H1 (cell line): ENCODE data around the gene TNS3. TPM values are rescaled to one million over a fixed set of nuclear protein-coding genes. Genes with fewer than 3 reads are reported as not detected.

Source experiments
- CTCF ChIA-PET: fragments of 300-600 bp; sonication (Branson Sonifier 250); formaldehyde crosslinking; loops from one replicate; lab custom pipeline; 2021; ENCODE audit not compliant: partially characterized antibody; lab: Charles Lee
- POLR2A ChIA-PET: fragments of 300-600 bp; sonication (Branson Sonifier 250); formaldehyde crosslinking; loops from one replicate; lab custom pipeline; 2021; ENCODE audit warnings: inconsistent platforms; ENCODE audit not compliant: partially characterized antibody; lab: Charles Lee
- DNase-seq, 2 experiments: peaks; one replicate each; pipeline versions ENCODE4 v3.0.0 to v3.0.0-alpha.2; 2010 to 2022; ENCODE audit warnings: low spot score in 2 of 2, low read depth in 1 of 2, mixed read lengths in 1 of 2
- FAIRE-seq: peaks from 2 replicates; lab custom pipeline; 2011; peaks lifted over from hg19 to GRCh38; lab: Jason Lieb, UNC
- H2AFZ ChIP-seq: 2 replicates; pipeline ENCODE4 v1.8.1; 2012; ENCODE audit warnings: low read length, inconsistent platforms
- H2AK5ac ChIP-seq: 2 replicates; pipeline ENCODE4 v1.6.1; 2013; ENCODE audit warnings: low read depth, low read length
- H2BK120ac ChIP-seq: replicated peaks from 2 replicates; pipeline ENCODE3; 2013; ENCODE audit warnings: low read depth, low read length, inconsistent platforms
- H2BK12ac ChIP-seq: 2 replicates; pipeline ENCODE4 v1.6.1; 2013; ENCODE audit warnings: low read depth, low read length
- H2BK15ac ChIP-seq: 2 replicates; pipeline ENCODE4 v1.6.1; 2013; ENCODE audit warnings: low read length
- H2BK20ac ChIP-seq: 2 replicates; pipeline ENCODE4 v1.6.1; 2013; ENCODE audit warnings: low read length
- H2BK5ac ChIP-seq: 2 replicates; pipeline ENCODE4 v1.6.1; 2013; ENCODE audit warnings: low read depth, low read length
- H3K14ac ChIP-seq: 2 replicates; pipeline ENCODE4 v1.6.1; 2013; ENCODE audit warnings: inconsistent platforms; ENCODE audit not compliant: insufficient read length
- H3K18ac ChIP-seq: 2 replicates; pipeline ENCODE4 v1.6.1; 2013; ENCODE audit warnings: low read length; ENCODE audit errors: extremely low read depth
- H3K23ac ChIP-seq: 2 replicates; pipeline ENCODE4 v1.6.1; 2013; ENCODE audit warnings: inconsistent platforms; ENCODE audit not compliant: insufficient read length
- H3K23me2 ChIP-seq: 2 replicates; pipeline ENCODE4 v1.6.1; 2013; ENCODE audit warnings: low read depth, low read length
- H3K27ac ChIP-seq: 2 replicates; pipeline ENCODE4 v1.6.1; 2011; ENCODE audit warnings: low read depth, low read length, inconsistent platforms
- H3K27me3 ChIP-seq, 4 experiments: replicated peaks in 1 of 4; 1 replicate in 1 of 4; 2 replicates in 3 of 4; pipeline versions ENCODE4 v1.6.1 to v1.8.1; 2011 to 2013; ENCODE audit warnings: low read length in 3 of 4, mild to moderate bottlenecking in 3 of 4, inconsistent platforms in 2 of 4, mixed read lengths in 2 of 4, moderate library complexity in 1 of 4; ENCODE audit not compliant: control insufficient read depth in 3 of 4, insufficient read depth in 3 of 4; ENCODE audit errors: extremely low read depth in 1 of 4
- H3K36me3 ChIP-seq, 4 experiments: 2 replicates each; pipeline versions ENCODE4 v1.6.1 to v1.8.1; 2011 to 2013; ENCODE audit warnings: mild to moderate bottlenecking in 4 of 4, low read length in 3 of 4, moderate library complexity in 2 of 4, control low read depth in 1 of 4, inconsistent platforms in 1 of 4; ENCODE audit not compliant: insufficient read depth in 4 of 4, control insufficient read depth in 2 of 4
- H3K4ac ChIP-seq: replicated peaks from 2 replicates; pipeline ENCODE3; 2013; ENCODE audit warnings: low read length, low read depth, mixed read lengths, inconsistent platforms; ENCODE audit not compliant: insufficient read length
- H3K4me1 ChIP-seq, 4 experiments: replicated peaks in 1 of 4; 1 replicate in 1 of 4; 2 replicates in 3 of 4; pipeline versions ENCODE4 v1.6.1 to v1.8.1; 2011 to 2013; ENCODE audit warnings: low read length in 3 of 4, inconsistent platforms in 2 of 4, mixed read lengths in 1 of 4; ENCODE audit not compliant: insufficient read depth in 4 of 4, control insufficient read depth in 3 of 4
- H3K4me2 ChIP-seq, 2 experiments: 2 replicates each; pipeline versions ENCODE4 v1.6.1 to v1.8.1; 2011 to 2013; ENCODE audit warnings: low read depth in 2 of 2, low read length in 2 of 2, control low read depth in 1 of 2, inconsistent platforms in 1 of 2, mild to moderate bottlenecking in 1 of 2; ENCODE audit not compliant: insufficient read depth in 1 of 2
- H3K4me3 ChIP-seq, 4 experiments: fragments of 200-600, 300-600 bp in 1 of 4; sonication (generic), shearing (Covaris generic), sonication (Bioruptor Twin) in 1 of 4; 2 replicates each; pipeline versions ENCODE4 v1.5.1 to v1.8.1; 2011 to 2016; ENCODE audit warnings: low read length in 4 of 4, low read depth in 3 of 4, control low read depth in 2 of 4, inconsistent platforms in 2 of 4, mild to moderate bottlenecking in 2 of 4, mixed read lengths in 1 of 4, moderate library complexity in 1 of 4; ENCODE audit not compliant: insufficient read depth in 2 of 4; ENCODE audit errors: extremely low read depth in 1 of 4
- H3K56ac ChIP-seq: replicated peaks from 2 replicates; pipeline ENCODE3; 2013; ENCODE audit warnings: low read depth, mild to moderate bottlenecking, mixed read lengths, low read length, inconsistent platforms; ENCODE audit not compliant: insufficient read length
- H3K79me1 ChIP-seq: 2 replicates; pipeline ENCODE4 v1.6.1; 2013; ENCODE audit warnings: low read depth, low read length, control low read depth
- H3K79me2 ChIP-seq, 2 experiments: 2 replicates each; pipeline versions ENCODE4 v1.6.1 to v1.8.1; 2012 to 2013; ENCODE audit warnings: low read length in 2 of 2, mild to moderate bottlenecking in 2 of 2, inconsistent platforms in 1 of 2; ENCODE audit not compliant: insufficient read depth in 2 of 2, control insufficient read depth in 1 of 2
- H3K9ac ChIP-seq, 4 experiments: replicated peaks in 1 of 4; 1 replicate in 1 of 4; 2 replicates in 3 of 4; pipeline versions ENCODE4 v1.6.1 to v1.8.1; 2011 to 2013; ENCODE audit warnings: low read depth in 3 of 4, low read length in 3 of 4, control low read depth in 2 of 4, mild to moderate bottlenecking in 2 of 4, moderate library complexity in 2 of 4, inconsistent platforms in 1 of 4; ENCODE audit errors: extremely low read depth in 1 of 4
- H3K9me3 ChIP-seq, 2 experiments: 2 replicates each; pipeline versions ENCODE4 v1.6.1 to v1.8.1; 2012 to 2013; ENCODE audit warnings: mild to moderate bottlenecking in 2 of 2, moderate library complexity in 2 of 2, control low read depth in 1 of 2, inconsistent platforms in 1 of 2, low read depth in 1 of 2, low read length in 1 of 2, mixed read lengths in 1 of 2; ENCODE audit not compliant: insufficient read depth in 2 of 2
- H4K20me1 ChIP-seq, 2 experiments: replicated peaks in 1 of 2; 2 replicates each; pipeline versions ENCODE3 to v1.8.1; 2011 to 2013; ENCODE audit warnings: inconsistent platforms in 2 of 2, low read length in 2 of 2, mild to moderate bottlenecking in 1 of 2; ENCODE audit not compliant: insufficient read depth in 2 of 2, control insufficient read depth in 1 of 2
- H4K5ac ChIP-seq: 2 replicates; pipeline ENCODE4 v1.6.1; 2013; ENCODE audit warnings: low read length, low read depth, mixed read lengths, inconsistent platforms; ENCODE audit not compliant: insufficient read length
- H4K8ac ChIP-seq: 2 replicates; pipeline ENCODE4 v1.8.0; 2013; ENCODE audit warnings: mild to moderate bottlenecking, moderate library complexity, low read length, inconsistent platforms; ENCODE audit not compliant: insufficient read depth; ENCODE audit errors: extremely low read depth
- H4K91ac ChIP-seq: replicated peaks from 2 replicates; pipeline ENCODE3; 2013; ENCODE audit warnings: low read length, mixed read lengths, inconsistent platforms; ENCODE audit not compliant: insufficient read length
- EP300 ChIP-seq, 2 experiments: IDR thresholded peaks; 1 replicate in 1 of 2; 2 replicates in 1 of 2; pipeline ENCODE4 v1.6.1; 2011 to 2012; ENCODE audit warnings: low read depth in 2 of 2, low read length in 2 of 2, mild to moderate bottlenecking in 2 of 2, borderline replicate concordance in 1 of 2, inconsistent platforms in 1 of 2, moderate library complexity in 1 of 2
- EZH2 ChIP-seq: fragments of 200-600 bp; sonication (generic); IDR thresholded peaks from 2 replicates; pipeline ENCODE4 v1.7.1; 2012; ENCODE audit warnings: low read depth, mild to moderate bottlenecking, moderate library complexity, low read length, inconsistent platforms; ENCODE audit not compliant: severe bottlenecking
- KDM1A ChIP-seq: fragments of 200-600, 300-600 bp; sonication (generic); IDR thresholded peaks from 2 replicates; pipeline ENCODE4 v1.7.1; 2016; ENCODE audit warnings: mild to moderate bottlenecking, low read length, borderline replicate concordance
- MAFK ChIP-seq: IDR thresholded peaks from 2 replicates; pipeline ENCODE4 v1.6.1; 2012; ENCODE audit warnings: low read depth, mild to moderate bottlenecking, improper control_type of control experiment, low read length
- POLR2AphosphoS5 ChIP-seq: IDR thresholded peaks from 2 replicates; pipeline ENCODE4 v1.6.1; 2011; ENCODE audit warnings: low read depth, low read length
- TAF1 ChIP-seq: IDR thresholded peaks from 2 replicates; pipeline ENCODE4 v1.6.1; 2011; ENCODE audit warnings: mild to moderate bottlenecking, low read depth, low read length
- TCF12 ChIP-seq: IDR thresholded peaks from 2 replicates; pipeline ENCODE4 v1.6.1; 2011; ENCODE audit warnings: low read depth, mild to moderate bottlenecking, low read length
- WGBS, 2 experiments: shearing (Covaris generic) in 1 of 2; methylation state at CpG; one replicate each; pipeline versions ENCODE4 v1.1.6 to v1.1.7; 2013 to 2015; ENCODE audit warnings: low lambda C conversion rate in 2 of 2, mixed read lengths in 2 of 2, inconsistent platforms in 1 of 2, low coverage in 1 of 2, missing lambda C conversion rate in 1 of 2; ENCODE audit not compliant: insufficient replicate concordance in 2 of 2, insufficient coverage in 1 of 2, insufficient read length in 1 of 2; ENCODE audit errors: extremely low coverage in 1 of 2, missing lambda C conversion rate in 1 of 2; 5-methylcytosine and 5-hydroxymethylcytosine counted together
- polyA plus RNA-seq, 7 experiments: library from polyadenylated mRNA; depleted of rRNA in 3 of 7; stranded (reverse) in 5 of 7; unstranded in 2 of 7; fragments of >200 nt in 5 of 7; fragments of 200-250 nt in 2 of 7; gene quantifications; 1 replicate in 5 of 7; 2 replicates in 1 of 7; 4 replicates in 1 of 7; pipeline versions ENCODE4 v1.2.1 to v1.2.3, GENCODE V29; 2011 to 2013; ENCODE audit warnings: missing spikeins in 2 of 7, mixed read lengths in 2 of 7
- total RNA-seq: library from RNA; stranded (reverse); fragmentation: NEBNext Ultra II Directional; extraction: Animal tissue kit (Norgen Biotek cat#: 25700); gene quantifications from 2 replicates; pipeline ENCODE4 v1.2.1, GENCODE V29; 2021
- TF ChIP-seq, protein P1 (sequence below): IDR thresholded peaks from 2 replicates; pipeline ENCODE4 v1.6.1; 2012; ENCODE audit warnings: inconsistent platforms
- TF ChIP-seq, protein P2 (sequence below), 3 experiments: IDR thresholded peaks; 1 replicate in 2 of 3; 2 replicates in 1 of 3; pipeline versions ENCODE4 v1.5.1 to v1.6.1; 2011; ENCODE audit warnings: low read length in 3 of 3, mild to moderate bottlenecking in 3 of 3, inconsistent platforms in 2 of 3, low read depth in 1 of 3, moderate library complexity in 1 of 3; ENCODE audit not compliant: insufficient read depth in 1 of 3; ENCODE audit errors: control extremely low read depth in 1 of 3

Gene TNS3
- total and polyA plus RNA-seq, 2 of the 8 experiments (the other 6 are each of a cell fraction or from before 2014, with no cell fraction given) = 11.9 to 24.2 TPM

DNA sequence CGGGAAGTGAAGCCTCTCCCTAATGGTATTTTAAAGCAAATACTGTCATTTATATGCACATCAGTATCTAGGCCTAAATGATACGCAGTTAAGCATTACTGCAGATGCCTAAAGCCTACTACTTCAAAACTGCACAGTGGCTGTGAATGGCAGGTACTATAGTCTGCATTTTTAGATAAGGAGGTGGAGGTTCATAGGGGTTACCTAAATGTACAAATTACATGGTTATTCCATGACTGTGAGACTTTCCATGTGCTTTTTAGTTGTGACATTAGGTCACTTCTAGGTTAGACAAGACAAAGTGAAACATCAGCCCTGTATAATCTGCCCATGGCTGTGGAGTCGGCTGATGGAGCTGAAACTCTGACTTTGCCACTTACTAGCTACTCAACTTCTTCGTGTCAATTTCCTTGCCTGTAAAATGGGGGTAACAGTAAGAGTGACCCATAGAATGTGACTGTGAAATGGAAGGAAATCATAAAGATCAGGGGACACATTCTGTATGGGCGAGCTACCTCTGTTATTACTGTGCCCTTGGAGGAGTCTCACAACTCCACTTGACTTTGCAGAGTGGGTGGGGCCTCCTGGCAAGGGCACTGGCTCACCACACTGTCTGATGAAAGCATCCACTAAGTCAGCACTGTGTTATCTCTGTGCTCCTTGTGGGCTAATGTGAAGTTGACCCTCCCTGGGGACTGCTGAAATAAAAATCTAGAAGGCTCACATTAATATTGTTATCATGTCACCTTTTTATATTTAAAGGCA is 239.4 kb downstream of the TNS3 start:
- Histone ChIP-seq H3K9ac (no peak overlapping the region), H3K4me1 (no peaks in the 10 kb centered on the region), H2AK5ac (no peak overlapping the region), H3K18ac (no peak overlapping the region), H3K27ac (no peak overlapping the region), H2AFZ (no peak overlapping the region), H3K4ac (no peak overlapping the region), H3K79me2 (no peaks in the 10 kb centered on the region), H3K4me2 (no peak overlapping the region), H3K14ac (no peak overlapping the region), H3K4me3 (no peak overlapping the region), H3K79me1 (0 out of 2 replicates have a peak, but pooled peaks cover 2% of the 10 kb centered on the region), H3K23ac (no peak overlapping the region), H2BK15ac (no peak overlapping the region), H2BK20ac (no peak overlapping the region), H3K56ac (no peak overlapping the region), H2BK120ac (no peak overlapping the region), H4K20me1 (peaks cover 0 to 4% of the 10 kb centered on the region in 2 experiments), H4K5ac (no peak overlapping the region), H4K91ac (no peak overlapping the region), H3K36me3 (peaks cover 0 to 6% (median 0%) of the 10 kb centered on the region in 4 experiments; a peak in 1 of 8 replicates), H4K8ac (no peak overlapping the region), H2BK5ac (no peak overlapping the region), H3K27me3 (no peaks in the 10 kb centered on the region), H3K23me2 (no peaks in the 10 kb centered on the region), H3K9me3 (no peaks in the 10 kb centered on the region), H2BK12ac (no peak overlapping the region)
- POLR2A ChIA-PET = no interaction called here
- DNase-seq (no peak), FAIRE-seq (no peak)
- 85% methylated on average over 5 of the region's 5 CpGs; no CpG with 5 or more reads in 1 of the 2 experiments for WGBS, 2 experiments
- CTCF ChIA-PET = interaction anchor here (1.4 to 4.9 kb wide), 4 partner anchors 11 to 93 kb away, joined by 5 to 18 read pairs (median 9); no protein-coding TSS in a partner anchor
- no peak for TF ChIP-seq MAFK
- TF ChIP-seq KDM1A = no peak
- TF ChIP-seq, protein P1, sequence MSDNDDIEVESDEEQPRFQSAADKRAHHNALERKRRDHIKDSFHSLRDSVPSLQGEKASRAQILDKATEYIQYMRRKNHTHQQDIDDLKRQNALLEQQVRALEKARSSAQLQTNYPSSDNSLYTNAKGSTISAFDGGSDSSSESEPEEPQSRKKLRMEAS = no peak
- no peak for TF ChIP-seq POLR2AphosphoS5
- TF ChIP-seq TCF12 = no peak
- no peak for TF ChIP-seq TAF1
- no peak for TF ChIP-seq EZH2
- TF ChIP-seq, protein P2, sequence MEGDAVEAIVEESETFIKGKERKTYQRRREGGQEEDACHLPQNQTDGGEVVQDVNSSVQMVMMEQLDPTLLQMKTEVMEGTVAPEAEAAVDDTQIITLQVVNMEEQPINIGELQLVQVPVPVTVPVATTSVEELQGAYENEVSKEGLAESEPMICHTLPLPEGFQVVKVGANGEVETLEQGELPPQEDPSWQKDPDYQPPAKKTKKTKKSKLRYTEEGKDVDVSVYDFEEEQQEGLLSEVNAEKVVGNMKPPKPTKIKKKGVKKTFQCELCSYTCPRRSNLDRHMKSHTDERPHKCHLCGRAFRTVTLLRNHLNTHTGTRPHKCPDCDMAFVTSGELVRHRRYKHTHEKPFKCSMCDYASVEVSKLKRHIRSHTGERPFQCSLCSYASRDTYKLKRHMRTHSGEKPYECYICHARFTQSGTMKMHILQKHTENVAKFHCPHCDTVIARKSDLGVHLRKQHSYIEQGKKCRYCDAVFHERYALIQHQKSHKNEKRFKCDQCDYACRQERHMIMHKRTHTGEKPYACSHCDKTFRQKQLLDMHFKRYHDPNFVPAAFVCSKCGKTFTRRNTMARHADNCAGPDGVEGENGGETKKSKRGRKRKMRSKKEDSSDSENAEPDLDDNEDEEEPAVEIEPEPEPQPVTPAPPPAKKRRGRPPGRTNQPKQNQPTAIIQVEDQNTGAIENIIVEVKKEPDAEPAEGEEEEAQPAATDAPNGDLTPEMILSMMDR (IDR thresholded peaks at IDR 0.05; ENCODE audit: control extremely low read depth in 1 of 3, insufficient read depth in 1 of 3, low read depth in 1 of 3, low read length in 3 of 3) = no peak
- no peak for TF ChIP-seq EP300 (IDR thresholded peaks at IDR 0.05; ENCODE audit: borderline replicate concordance in 1 of 2, low read depth in 2 of 2, low read length in 2 of 2)
